ENCODE results near the gene TWF1. TPM values are rescaled to one million over a fixed set of nuclear protein-coding genes. Genes with fewer than 3 reads are reported as not detected.

Gene TWF1
- total and polyA plus RNA-seq, 2 of the 8 experiments (the other 6 are each of a cell fraction or from before 2014, with no cell fraction given): 7.6 to 27.9 TPM

DNA sequence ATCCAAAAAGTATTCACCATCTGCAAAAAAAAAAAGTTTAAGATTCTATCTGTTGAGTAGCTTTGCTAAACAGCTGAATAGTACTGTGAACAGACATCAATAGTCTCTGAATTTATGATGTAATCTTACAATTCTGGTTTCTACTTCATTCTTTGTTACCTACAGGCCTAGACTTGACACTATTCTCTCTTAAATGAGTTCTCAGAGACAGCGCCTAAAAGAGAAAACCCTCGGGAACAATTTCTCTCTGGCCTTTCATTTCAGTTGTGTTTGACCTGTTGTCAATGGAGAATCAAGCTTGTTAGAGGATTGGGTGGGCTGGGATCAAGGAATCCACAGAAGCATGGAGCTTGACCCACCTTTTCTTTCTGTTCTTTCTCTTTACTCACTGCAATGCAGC is 5.9 kb upstream of the TWF1 start:
- Histone ChIP-seq H3K27me3 (replicated peaks in 1 of 4; ENCODE audit: control insufficient read depth in 3 of 4, extremely low read depth in 1 of 4, insufficient read depth in 3 of 4, low read length in 3 of 4) (no peaks in the 10 kb centered on the region), H4K91ac (replicated peaks; ENCODE audit: insufficient read length, low read length) (no peak overlapping the region), H2AK5ac (ENCODE audit: low read depth, low read length) (no peak overlapping the region), H3K14ac (ENCODE audit: insufficient read length) (no peak overlapping the region), H2BK15ac (ENCODE audit: low read length) (no peak overlapping the region), H2BK120ac (replicated peaks; ENCODE audit: low read depth, low read length) (no peak overlapping the region), H2AFZ (ENCODE audit: low read length) (0 out of 2 replicates have a peak overlapping the region, but pooled peaks have one; percentile 1), H3K23ac (ENCODE audit: insufficient read length) (no peak overlapping the region), H3K4me1 (replicated peaks in 1 of 4; ENCODE audit: control insufficient read depth in 3 of 4, insufficient read depth in 4 of 4, low read length in 3 of 4) (peaks cover 0 to 5% (median 1%) of the 10 kb centered on the region in 4 experiments; a peak in 1 of 7 replicates), H3K9me3 (ENCODE audit: insufficient read depth in 2 of 2, low read depth in 1 of 2, low read length in 1 of 2) (no peaks in the 10 kb centered on the region), H3K79me1 (ENCODE audit: low read depth, low read length) (no peaks in the 10 kb centered on the region), H2BK20ac (ENCODE audit: low read length) (no peak overlapping the region), H3K36me3 (ENCODE audit: control insufficient read depth in 2 of 4, insufficient read depth in 4 of 4, low read length in 3 of 4) (no peaks in the 10 kb centered on the region), H3K4ac (replicated peaks; ENCODE audit: insufficient read length, low read depth, low read length) (no peak overlapping the region), H3K27ac (ENCODE audit: low read depth, low read length) (no peak overlapping the region), H3K4me3 (ENCODE audit: extremely low read depth in 1 of 4, insufficient read depth in 2 of 4, low read depth in 3 of 4, low read length in 4 of 4) (no peak overlapping the region), H3K9ac (replicated peaks in 1 of 4; ENCODE audit: extremely low read depth in 1 of 4, low read depth in 3 of 4, low read length in 3 of 4) (no peak overlapping the region), H3K56ac (replicated peaks; ENCODE audit: insufficient read length, low read depth, low read length) (no peak overlapping the region), H3K18ac (ENCODE audit: extremely low read depth, low read length) (no peak overlapping the region), H4K5ac (ENCODE audit: insufficient read length, low read depth, low read length) (no peak overlapping the region), H3K79me2 (ENCODE audit: control insufficient read depth in 1 of 2, insufficient read depth in 2 of 2, low read length in 2 of 2) (no peaks in the 10 kb centered on the region), H2BK5ac (ENCODE audit: low read depth, low read length) (no peak overlapping the region), H4K8ac (ENCODE audit: extremely low read depth, insufficient read depth, low read length) (no peak overlapping the region), H3K4me2 (ENCODE audit: insufficient read depth in 1 of 2, low read depth in 2 of 2, low read length in 2 of 2) (no peak overlapping the region), H2BK12ac (ENCODE audit: low read depth, low read length) (no peak overlapping the region), H3K23me2 (ENCODE audit: low read depth, low read length) (peaks cover 3% of the 10 kb centered on the region; the same call in 1 of the 2 replicates), H4K20me1 (replicated peaks in 1 of 2; ENCODE audit: control insufficient read depth in 1 of 2, insufficient read depth in 2 of 2, low read length in 2 of 2) (no peaks in the 10 kb centered on the region)
- WGBS, 2 experiments (ENCODE audit: extremely low coverage in 1 of 2, insufficient coverage in 1 of 2, insufficient read length in 1 of 2, insufficient replicate concordance in 2 of 2, low coverage in 1 of 2, low lambda C conversion rate in 2 of 2, missing lambda C conversion rate in 1 of 2): 87% methylated on average over 2 of the region's 2 CpGs; no CpG with 5 or more reads in 1 of the 2 experiments
- FAIRE-seq (no peak), DNase-seq (ENCODE audit: low read depth in 1 of 2, low spot score in 2 of 2) (no peak)
- ChIA-PET CTCF (ENCODE audit: partially characterized antibody) (no interaction called here), POLR2A (ENCODE audit: partially characterized antibody) (no interaction called here)
- TF ChIP-seq GTF2F1 (IDR thresholded peaks at IDR 0.05; ENCODE audit: borderline replicate concordance, low read depth, low read length) (no peak), SIN3A (conservative IDR thresholded peaks at IDR 0.05 in 1 of 2, IDR thresholded peaks at IDR 0.05 in 1 of 2; ENCODE audit: low read depth in 1 of 2, low read length in 2 of 2) (no peak), RBBP5 (IDR thresholded peaks at IDR 0.05; ENCODE audit: borderline replicate concordance, low read depth, low read length) (no peak), SUZ12 (IDR thresholded peaks at IDR 0.05; ENCODE audit: low read length) (no peak), SP4 (IDR thresholded peaks at IDR 0.05; ENCODE audit: low read length) (no peak), CHD1 (IDR thresholded peaks at IDR 0.05; ENCODE audit: low read depth, low read length) (no peak), KDM4A (IDR thresholded peaks at IDR 0.05; ENCODE audit: low read depth, low read length, severe bottlenecking) (no peak)
- TF ChIP-seq, protein P1, sequence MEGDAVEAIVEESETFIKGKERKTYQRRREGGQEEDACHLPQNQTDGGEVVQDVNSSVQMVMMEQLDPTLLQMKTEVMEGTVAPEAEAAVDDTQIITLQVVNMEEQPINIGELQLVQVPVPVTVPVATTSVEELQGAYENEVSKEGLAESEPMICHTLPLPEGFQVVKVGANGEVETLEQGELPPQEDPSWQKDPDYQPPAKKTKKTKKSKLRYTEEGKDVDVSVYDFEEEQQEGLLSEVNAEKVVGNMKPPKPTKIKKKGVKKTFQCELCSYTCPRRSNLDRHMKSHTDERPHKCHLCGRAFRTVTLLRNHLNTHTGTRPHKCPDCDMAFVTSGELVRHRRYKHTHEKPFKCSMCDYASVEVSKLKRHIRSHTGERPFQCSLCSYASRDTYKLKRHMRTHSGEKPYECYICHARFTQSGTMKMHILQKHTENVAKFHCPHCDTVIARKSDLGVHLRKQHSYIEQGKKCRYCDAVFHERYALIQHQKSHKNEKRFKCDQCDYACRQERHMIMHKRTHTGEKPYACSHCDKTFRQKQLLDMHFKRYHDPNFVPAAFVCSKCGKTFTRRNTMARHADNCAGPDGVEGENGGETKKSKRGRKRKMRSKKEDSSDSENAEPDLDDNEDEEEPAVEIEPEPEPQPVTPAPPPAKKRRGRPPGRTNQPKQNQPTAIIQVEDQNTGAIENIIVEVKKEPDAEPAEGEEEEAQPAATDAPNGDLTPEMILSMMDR (IDR thresholded peaks at IDR 0.05; ENCODE audit: control extremely low read depth in 1 of 3, insufficient read depth in 1 of 3, low read depth in 1 of 3, low read length in 3 of 3): no peak
- TF ChIP-seq, protein P2, sequence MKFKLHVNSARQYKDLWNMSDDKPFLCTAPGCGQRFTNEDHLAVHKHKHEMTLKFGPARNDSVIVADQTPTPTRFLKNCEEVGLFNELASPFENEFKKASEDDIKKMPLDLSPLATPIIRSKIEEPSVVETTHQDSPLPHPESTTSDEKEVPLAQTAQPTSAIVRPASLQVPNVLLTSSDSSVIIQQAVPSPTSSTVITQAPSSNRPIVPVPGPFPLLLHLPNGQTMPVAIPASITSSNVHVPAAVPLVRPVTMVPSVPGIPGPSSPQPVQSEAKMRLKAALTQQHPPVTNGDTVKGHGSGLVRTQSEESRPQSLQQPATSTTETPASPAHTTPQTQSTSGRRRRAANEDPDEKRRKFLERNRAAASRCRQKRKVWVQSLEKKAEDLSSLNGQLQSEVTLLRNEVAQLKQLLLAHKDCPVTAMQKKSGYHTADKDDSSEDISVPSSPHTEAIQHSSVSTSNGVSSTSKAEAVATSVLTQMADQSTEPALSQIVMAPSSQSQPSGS (IDR thresholded peaks at IDR 0.05; ENCODE audit: low read length): no peak

Measured in H1 (cell line).